Measurements from ENCODE around the gene RGS10.

DNA sequence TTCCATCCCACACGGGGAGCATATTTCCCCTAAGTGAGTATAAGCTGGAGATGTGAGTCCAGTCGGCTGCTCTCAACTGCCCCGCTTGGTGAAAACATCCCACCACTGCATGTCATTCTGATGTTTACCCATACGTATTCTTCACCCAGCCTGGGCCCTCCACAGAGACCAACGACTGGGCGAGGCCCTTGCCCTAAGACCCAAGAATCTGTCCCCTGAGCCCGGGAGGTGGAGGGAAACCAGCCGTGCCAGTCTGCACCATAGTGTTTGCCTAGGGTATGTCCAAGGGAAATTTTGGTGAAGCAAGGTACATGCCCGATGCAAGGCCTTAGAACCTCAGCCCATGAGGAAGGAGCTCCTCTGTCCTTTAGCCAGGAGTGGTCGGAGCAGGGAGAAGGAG lies 67.9 kb downstream of the RGS10 start:
- TF ChIP-seq, protein P1, sequence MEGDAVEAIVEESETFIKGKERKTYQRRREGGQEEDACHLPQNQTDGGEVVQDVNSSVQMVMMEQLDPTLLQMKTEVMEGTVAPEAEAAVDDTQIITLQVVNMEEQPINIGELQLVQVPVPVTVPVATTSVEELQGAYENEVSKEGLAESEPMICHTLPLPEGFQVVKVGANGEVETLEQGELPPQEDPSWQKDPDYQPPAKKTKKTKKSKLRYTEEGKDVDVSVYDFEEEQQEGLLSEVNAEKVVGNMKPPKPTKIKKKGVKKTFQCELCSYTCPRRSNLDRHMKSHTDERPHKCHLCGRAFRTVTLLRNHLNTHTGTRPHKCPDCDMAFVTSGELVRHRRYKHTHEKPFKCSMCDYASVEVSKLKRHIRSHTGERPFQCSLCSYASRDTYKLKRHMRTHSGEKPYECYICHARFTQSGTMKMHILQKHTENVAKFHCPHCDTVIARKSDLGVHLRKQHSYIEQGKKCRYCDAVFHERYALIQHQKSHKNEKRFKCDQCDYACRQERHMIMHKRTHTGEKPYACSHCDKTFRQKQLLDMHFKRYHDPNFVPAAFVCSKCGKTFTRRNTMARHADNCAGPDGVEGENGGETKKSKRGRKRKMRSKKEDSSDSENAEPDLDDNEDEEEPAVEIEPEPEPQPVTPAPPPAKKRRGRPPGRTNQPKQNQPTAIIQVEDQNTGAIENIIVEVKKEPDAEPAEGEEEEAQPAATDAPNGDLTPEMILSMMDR (IDR thresholded peaks at IDR 0.05; ENCODE audit: low read length), result no peak
- TF ChIP-seq EZH2phosphoT487 (IDR thresholded peaks at IDR 0.05; ENCODE audit: low read length), result no peak

All from MM.1S (cell line).